Measurements from ENCODE around the gene SGPL1. TPM values are rescaled to one million over a fixed set of nuclear protein-coding genes. Genes with fewer than 3 reads are reported as not detected.
A peak's percentile ranks its signal among the peaks of the same experiment; 100 is the strongest.

SGPL1 gene
- total and polyA plus RNA-seq, 10 of the 15 experiments (the other 5 are each of a cell fraction or from before 2014, with no cell fraction given) = 4.9 to 20.7 (median 10.6) TPM

DNA sequence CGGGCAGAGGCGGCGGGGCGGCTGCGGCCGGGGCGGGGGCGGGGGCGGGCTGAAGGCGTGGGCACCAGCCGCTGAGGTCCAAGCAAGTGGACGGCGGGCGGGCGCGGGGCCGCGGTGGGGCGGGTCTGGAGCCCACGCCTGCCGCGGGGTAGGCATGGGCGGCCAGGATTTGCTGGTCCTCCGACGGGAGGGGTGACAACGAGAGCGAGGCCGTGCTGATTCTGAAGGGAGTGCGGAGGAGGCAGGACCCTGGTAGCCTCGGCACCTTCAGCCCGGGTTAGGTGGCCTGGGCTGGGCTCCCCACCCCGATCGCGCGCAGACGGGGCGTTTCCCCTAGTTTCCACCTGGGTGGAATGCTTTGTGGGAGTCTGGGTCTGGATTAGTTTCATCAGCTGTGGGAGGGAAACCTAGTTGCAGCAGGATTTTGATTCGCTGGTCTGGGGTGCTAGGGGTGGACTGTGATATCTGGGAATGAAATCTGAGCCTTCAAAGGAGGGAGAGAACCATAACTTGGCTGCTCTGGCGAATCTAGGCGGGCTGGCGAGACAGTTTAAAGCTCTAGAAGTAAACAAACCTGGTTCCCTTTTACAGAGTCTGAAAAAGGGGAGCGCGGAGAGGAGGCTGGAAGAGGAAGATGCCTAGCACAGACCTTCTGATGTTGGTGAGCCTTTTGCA, 609 bp downstream of the SGPL1 start (continued):
- no peak for TF ChIP-seq SMAD1 (IDR thresholded peaks at IDR 0.05; ENCODE audit: low read depth, partially characterized antibody)
- TF ChIP-seq, protein P1, sequence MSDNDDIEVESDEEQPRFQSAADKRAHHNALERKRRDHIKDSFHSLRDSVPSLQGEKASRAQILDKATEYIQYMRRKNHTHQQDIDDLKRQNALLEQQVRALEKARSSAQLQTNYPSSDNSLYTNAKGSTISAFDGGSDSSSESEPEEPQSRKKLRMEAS (IDR thresholded peaks at IDR 0.05; ENCODE audit: low read depth, low read length) = no peak
- TF ChIP-seq, protein P2, sequence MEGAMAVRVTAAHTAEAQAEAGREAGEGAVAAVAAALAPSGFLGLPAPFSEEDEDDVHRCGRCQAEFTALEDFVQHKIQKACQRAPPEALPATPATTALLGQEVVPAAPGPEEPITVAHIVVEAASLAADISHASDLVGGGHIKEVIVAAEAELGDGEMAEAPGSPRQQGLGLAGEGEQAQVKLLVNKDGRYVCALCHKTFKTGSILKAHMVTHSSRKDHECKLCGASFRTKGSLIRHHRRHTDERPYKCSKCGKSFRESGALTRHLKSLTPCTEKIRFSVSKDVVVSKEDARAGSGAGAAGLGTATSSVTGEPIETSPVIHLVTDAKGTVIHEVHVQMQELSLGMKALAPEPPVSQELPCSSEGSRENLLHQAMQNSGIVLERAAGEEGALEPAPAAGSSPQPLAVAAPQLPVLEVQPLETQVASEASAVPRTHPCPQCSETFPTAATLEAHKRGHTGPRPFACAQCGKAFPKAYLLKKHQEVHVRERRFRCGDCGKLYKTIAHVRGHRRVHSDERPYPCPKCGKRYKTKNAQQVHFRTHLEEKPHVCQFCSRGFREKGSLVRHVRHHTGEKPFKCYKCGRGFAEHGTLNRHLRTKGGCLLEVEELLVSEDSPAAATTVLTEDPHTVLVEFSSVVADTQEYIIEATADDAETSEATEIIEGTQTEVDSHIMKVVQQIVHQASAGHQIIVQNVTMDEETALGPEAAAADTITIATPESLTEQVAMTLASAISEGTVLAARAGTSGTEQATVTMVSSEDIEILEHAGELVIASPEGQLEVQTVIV (IDR thresholded peaks at IDR 0.05; ENCODE audit: borderline replicate concordance, partially characterized antibody) = no peak

DNA sequence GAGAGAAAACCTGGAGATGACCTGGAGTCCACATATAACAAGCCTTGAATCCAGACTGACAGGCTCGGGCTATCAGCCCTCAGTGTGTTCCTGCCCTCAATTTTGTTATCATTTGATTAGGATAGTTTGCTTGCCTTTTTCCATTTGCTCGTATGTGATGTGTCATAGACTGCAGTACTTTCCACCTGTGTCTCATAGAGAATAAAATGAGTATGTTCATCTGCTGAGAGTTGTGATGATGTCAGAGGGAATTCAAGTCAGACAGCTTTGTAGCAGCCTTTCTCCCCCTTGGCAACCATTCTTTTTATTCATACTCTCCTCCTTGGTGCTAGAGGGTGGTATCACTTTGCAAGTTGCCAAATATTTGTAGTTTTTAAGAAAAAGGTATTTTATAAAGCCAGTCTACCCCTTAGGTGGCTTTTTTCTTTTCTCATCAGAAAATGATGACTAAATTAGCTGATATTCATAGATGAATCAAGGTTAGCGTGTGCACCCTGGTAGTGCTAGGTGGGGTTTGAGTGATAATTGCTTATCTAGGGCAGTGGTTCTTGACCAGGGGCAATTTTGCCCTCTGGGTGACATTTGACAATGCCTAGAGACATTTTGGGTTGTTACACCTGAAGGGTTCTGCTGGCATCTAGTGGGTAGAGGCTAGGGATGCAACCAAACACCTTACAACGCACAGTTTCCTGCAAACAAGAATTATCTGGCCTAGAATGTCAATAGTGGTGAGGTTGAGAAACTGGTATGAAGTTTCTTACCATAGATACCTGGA, 5.4 kb downstream of the SGPL1 start:
- TF ChIP-seq, protein P3, sequence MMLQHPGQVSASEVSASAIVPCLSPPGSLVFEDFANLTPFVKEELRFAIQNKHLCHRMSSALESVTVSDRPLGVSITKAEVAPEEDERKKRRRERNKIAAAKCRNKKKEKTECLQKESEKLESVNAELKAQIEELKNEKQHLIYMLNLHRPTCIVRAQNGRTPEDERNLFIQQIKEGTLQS (IDR thresholded peaks at IDR 0.05; ENCODE audit: borderline replicate concordance, extremely low read depth, low read depth, low read length) = no peak
- TF ChIP-seq, protein P4, sequence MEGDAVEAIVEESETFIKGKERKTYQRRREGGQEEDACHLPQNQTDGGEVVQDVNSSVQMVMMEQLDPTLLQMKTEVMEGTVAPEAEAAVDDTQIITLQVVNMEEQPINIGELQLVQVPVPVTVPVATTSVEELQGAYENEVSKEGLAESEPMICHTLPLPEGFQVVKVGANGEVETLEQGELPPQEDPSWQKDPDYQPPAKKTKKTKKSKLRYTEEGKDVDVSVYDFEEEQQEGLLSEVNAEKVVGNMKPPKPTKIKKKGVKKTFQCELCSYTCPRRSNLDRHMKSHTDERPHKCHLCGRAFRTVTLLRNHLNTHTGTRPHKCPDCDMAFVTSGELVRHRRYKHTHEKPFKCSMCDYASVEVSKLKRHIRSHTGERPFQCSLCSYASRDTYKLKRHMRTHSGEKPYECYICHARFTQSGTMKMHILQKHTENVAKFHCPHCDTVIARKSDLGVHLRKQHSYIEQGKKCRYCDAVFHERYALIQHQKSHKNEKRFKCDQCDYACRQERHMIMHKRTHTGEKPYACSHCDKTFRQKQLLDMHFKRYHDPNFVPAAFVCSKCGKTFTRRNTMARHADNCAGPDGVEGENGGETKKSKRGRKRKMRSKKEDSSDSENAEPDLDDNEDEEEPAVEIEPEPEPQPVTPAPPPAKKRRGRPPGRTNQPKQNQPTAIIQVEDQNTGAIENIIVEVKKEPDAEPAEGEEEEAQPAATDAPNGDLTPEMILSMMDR (IDR thresholded peaks at IDR 0.05 in 2 of 3, conservative IDR thresholded peaks at IDR 0.05 in 1 of 3; ENCODE audit: control insufficient read depth in 2 of 3, extremely low read depth in 1 of 3, insufficient read depth in 1 of 3, low read depth in 3 of 3, low read length in 3 of 3) = 0 out of 6 replicates have a peak, but pooled peaks of 1 of the 3 experiments have one; percentile 3
- Histone ChIP-seq H3K9ac (ENCODE audit: control insufficient read depth, insufficient read depth, low read length) (no peak overlapping the region), H3K4me3 (no peak overlapping the region), H3K27ac (ENCODE audit: control insufficient read depth, insufficient read depth) (no peak overlapping the region), H3K79me2 (ENCODE audit: control insufficient read depth, insufficient read depth, low read length) (peaks cover 3% of the 10 kb centered on the region; the same call in 1 of the 2 replicates), H3K4me2 (ENCODE audit: control insufficient read depth, insufficient read depth) (no peak overlapping the region), H3K4me1 (ENCODE audit: control insufficient read depth, insufficient read depth, low read length) (no peaks in the 10 kb centered on the region), H4K20me1 (ENCODE audit: control insufficient read depth, insufficient read depth) (no peaks in the 10 kb centered on the region), H3K27me3 (replicated peaks in 1 of 2; ENCODE audit: control insufficient read depth in 2 of 2, insufficient read depth in 2 of 2, low read length in 1 of 2) (no peaks in the 10 kb centered on the region), H3K9me3 (replicated peaks; ENCODE audit: control insufficient read depth, insufficient read depth, low read length) (no peaks in the 10 kb centered on the region), H2AFZ (ENCODE audit: control insufficient read depth, low read depth, low read length) (no peak overlapping the region), H3K36me3 (ENCODE audit: control insufficient read depth in 2 of 2, insufficient read depth in 2 of 2, low read length in 1 of 2) (no peaks in the 10 kb centered on the region; a peak in 1 of 4 replicates)
- no TSS peak for BruUV-seq (replicated peaks)
- intact Hi-C loops (cut with micrococcal nuclease; ENCODE audit: unreplicated experiment) = no loop called here
- no peak for ATAC-seq
- 87% methylated on average over 4 of the region's 4 CpGs for WGBS (ENCODE audit: insufficient coverage, insufficient replicate concordance, low lambda C conversion rate, missing lambda C conversion rate)
- ChIA-PET POLR2A (no interaction called here), SMC1A (ENCODE audit: uncharacterized antibody, unreplicated experiment) (interaction anchor here (0.7 to 1.3 kb wide), 3 partner anchors 18 to 44 kb away, joined by 3 to 4 read pairs (median 3); no protein-coding TSS in a partner anchor), CTCF (interaction anchor here (0.8 to 1.3 kb wide), 3 partner anchors 59 to 359 kb away, joined by 3 read pairs; no protein-coding TSS in a partner anchor), RAD21 (ENCODE audit: unreplicated experiment) (interaction anchor here (1.1 kb wide), 1 partner anchor 37 kb away, joined by 3 read pairs; no protein-coding TSS in a partner anchor)
- no peak for FAIRE-seq
- DNase-seq (ENCODE audit: low read depth, low spot score) = no peak
- in situ Hi-C loops (cut with MboI) = no loop called here

Measured in GM12878 (cell line).